ENCODE results near the gene CCDC87. TPM values are rescaled to one million over a fixed set of nuclear protein-coding genes. Genes with fewer than 3 reads are reported as not detected.

CCDC87 gene
- total RNA-seq, 1 experiment from 2014 or later: 2.0 TPM

- Histone ChIP-seq H3K4me1 (ENCODE audit: control insufficient read depth, insufficient read depth, low read length) (no peaks in the 10 kb centered on the region), H3K4me3 (ENCODE audit: low read depth in 2 of 2, low read length in 2 of 2) (no peak overlapping the region), H3K36me3 (ENCODE audit: control insufficient read depth, insufficient read depth, low read length) (peaks cover 35% of the 10 kb centered on the region), H3K27ac (ENCODE audit: low read length) (no peak overlapping the region), H3K9me3 (ENCODE audit: control insufficient read depth, insufficient read depth, low read depth, low read length) (no peaks in the 10 kb centered on the region), H3K27me3 (ENCODE audit: control insufficient read depth, insufficient read depth, low read length) (no peaks in the 10 kb centered on the region)
- ATAC-seq: no peak
- no TSS peak for BruUV-seq (replicated peaks)
- TF ChIP-seq, protein P1, sequence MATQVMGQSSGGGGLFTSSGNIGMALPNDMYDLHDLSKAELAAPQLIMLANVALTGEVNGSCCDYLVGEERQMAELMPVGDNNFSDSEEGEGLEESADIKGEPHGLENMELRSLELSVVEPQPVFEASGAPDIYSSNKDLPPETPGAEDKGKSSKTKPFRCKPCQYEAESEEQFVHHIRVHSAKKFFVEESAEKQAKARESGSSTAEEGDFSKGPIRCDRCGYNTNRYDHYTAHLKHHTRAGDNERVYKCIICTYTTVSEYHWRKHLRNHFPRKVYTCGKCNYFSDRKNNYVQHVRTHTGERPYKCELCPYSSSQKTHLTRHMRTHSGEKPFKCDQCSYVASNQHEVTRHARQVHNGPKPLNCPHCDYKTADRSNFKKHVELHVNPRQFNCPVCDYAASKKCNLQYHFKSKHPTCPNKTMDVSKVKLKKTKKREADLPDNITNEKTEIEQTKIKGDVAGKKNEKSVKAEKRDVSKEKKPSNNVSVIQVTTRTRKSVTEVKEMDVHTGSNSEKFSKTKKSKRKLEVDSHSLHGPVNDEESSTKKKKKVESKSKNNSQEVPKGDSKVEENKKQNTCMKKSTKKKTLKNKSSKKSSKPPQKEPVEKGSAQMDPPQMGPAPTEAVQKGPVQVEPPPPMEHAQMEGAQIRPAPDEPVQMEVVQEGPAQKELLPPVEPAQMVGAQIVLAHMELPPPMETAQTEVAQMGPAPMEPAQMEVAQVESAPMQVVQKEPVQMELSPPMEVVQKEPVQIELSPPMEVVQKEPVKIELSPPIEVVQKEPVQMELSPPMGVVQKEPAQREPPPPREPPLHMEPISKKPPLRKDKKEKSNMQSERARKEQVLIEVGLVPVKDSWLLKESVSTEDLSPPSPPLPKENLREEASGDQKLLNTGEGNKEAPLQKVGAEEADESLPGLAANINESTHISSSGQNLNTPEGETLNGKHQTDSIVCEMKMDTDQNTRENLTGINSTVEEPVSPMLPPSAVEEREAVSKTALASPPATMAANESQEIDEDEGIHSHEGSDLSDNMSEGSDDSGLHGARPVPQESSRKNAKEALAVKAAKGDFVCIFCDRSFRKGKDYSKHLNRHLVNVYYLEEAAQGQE (IDR thresholded peaks at IDR 0.05; ENCODE audit: insufficient read depth in 1 of 2, low read depth in 2 of 2, low read length in 1 of 2): no peak
- TF ChIP-seq SIN3A (IDR thresholded peaks at IDR 0.05; ENCODE audit: borderline replicate concordance, insufficient read depth, low read depth, low read length) (no peak), POLR2AphosphoS5 (IDR thresholded peaks at IDR 0.05; ENCODE audit: low read depth, low read length) (no peak), TCF7L2 (IDR thresholded peaks at IDR 0.05; ENCODE audit: low read depth, low read length) (no peak)
- TF ChIP-seq, protein P2, sequence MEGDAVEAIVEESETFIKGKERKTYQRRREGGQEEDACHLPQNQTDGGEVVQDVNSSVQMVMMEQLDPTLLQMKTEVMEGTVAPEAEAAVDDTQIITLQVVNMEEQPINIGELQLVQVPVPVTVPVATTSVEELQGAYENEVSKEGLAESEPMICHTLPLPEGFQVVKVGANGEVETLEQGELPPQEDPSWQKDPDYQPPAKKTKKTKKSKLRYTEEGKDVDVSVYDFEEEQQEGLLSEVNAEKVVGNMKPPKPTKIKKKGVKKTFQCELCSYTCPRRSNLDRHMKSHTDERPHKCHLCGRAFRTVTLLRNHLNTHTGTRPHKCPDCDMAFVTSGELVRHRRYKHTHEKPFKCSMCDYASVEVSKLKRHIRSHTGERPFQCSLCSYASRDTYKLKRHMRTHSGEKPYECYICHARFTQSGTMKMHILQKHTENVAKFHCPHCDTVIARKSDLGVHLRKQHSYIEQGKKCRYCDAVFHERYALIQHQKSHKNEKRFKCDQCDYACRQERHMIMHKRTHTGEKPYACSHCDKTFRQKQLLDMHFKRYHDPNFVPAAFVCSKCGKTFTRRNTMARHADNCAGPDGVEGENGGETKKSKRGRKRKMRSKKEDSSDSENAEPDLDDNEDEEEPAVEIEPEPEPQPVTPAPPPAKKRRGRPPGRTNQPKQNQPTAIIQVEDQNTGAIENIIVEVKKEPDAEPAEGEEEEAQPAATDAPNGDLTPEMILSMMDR (IDR thresholded peaks at IDR 0.05): no peak
- intact Hi-C loops (cut with micrococcal nuclease; ENCODE audit: unreplicated experiment) (no loop called here), in situ Hi-C loops (cut with HindIII; ENCODE audit: low pct_unique_long_range_greater_than_20kb, low sequenced_read_pairs) (no loop called here)
- DNase-seq (ENCODE audit: low read depth, low spot score): no peak
- POLR2A ChIA-PET: interaction anchor here (0.6 to 0.7 kb wide), 2 partner anchors 12 to 18 kb away, joined by 4 to 5 read pairs; no protein-coding TSS in a partner anchor
- CTCF ChIA-PET: no interaction called here
These were observed 36.5 kb upstream of the CCDC87 start for GRCh38 chr11:66629356-66629755.

GRCh38 chr11:66628061-66628603 is 35.3 kb upstream of the CCDC87 start:
- DNase-seq (ENCODE audit: low read depth, low spot score) (no peak), ATAC-seq (no peak)
- no peak overlapping the region for H3K4me3 ChIP-seq (ENCODE audit: low read depth in 2 of 2, low read length in 2 of 2)
- no peak overlapping the region for H3K27ac ChIP-seq (ENCODE audit: low read length)
- POLR2A ChIA-PET: no interaction called here
- no peaks in the 10 kb centered on the region for H3K9me3 ChIP-seq (ENCODE audit: control insufficient read depth, insufficient read depth, low read depth, low read length)
- TF ChIP-seq, protein P1 (IDR thresholded peaks at IDR 0.05; ENCODE audit: insufficient read depth in 1 of 2, low read depth in 2 of 2, low read length in 1 of 2): no peak
- TF ChIP-seq POLR2AphosphoS5 (IDR thresholded peaks at IDR 0.05; ENCODE audit: low read depth, low read length) (no peak), SIN3A (IDR thresholded peaks at IDR 0.05; ENCODE audit: borderline replicate concordance, insufficient read depth, low read depth, low read length) (no peak), TCF7L2 (IDR thresholded peaks at IDR 0.05; ENCODE audit: low read depth, low read length) (no peak)
- TF ChIP-seq, protein P2 (IDR thresholded peaks at IDR 0.05): no peak
- peaks cover 2% of the 10 kb centered on the region; the same call in 1 of the 2 replicates for H3K4me1 ChIP-seq (ENCODE audit: control insufficient read depth, insufficient read depth, low read length)
- peaks cover 46% of the 10 kb centered on the region for H3K36me3 ChIP-seq (ENCODE audit: control insufficient read depth, insufficient read depth, low read length)
- BruUV-seq (replicated peaks): TSS peak; percentile 12
- CTCF ChIA-PET: no interaction called here
- in situ Hi-C loops (cut with HindIII; ENCODE audit: low pct_unique_long_range_greater_than_20kb, low sequenced_read_pairs): no loop called here
- intact Hi-C loops (cut with micrococcal nuclease; ENCODE audit: unreplicated experiment): no loop called here
- H3K27me3 ChIP-seq (ENCODE audit: control insufficient read depth, insufficient read depth, low read length): no peaks in the 10 kb centered on the region

Measured in Panc1 (cell line).